Fibroblast of skin of back (primary cell): ENCODE measurements around the gene IL22RA2.
A peak's percentile ranks its signal among the peaks of the same experiment; 100 is the strongest.

Experiments used
- DNase-seq: peaks from one replicate; pipeline ENCODE4 v3.0.0-alpha.2; 2013

Gene IL22RA2

GRCh38 chr6:137197684-137198645 is 24.5 kb upstream of the IL22RA2 start:
- no peak for DNase-seq

DNA sequence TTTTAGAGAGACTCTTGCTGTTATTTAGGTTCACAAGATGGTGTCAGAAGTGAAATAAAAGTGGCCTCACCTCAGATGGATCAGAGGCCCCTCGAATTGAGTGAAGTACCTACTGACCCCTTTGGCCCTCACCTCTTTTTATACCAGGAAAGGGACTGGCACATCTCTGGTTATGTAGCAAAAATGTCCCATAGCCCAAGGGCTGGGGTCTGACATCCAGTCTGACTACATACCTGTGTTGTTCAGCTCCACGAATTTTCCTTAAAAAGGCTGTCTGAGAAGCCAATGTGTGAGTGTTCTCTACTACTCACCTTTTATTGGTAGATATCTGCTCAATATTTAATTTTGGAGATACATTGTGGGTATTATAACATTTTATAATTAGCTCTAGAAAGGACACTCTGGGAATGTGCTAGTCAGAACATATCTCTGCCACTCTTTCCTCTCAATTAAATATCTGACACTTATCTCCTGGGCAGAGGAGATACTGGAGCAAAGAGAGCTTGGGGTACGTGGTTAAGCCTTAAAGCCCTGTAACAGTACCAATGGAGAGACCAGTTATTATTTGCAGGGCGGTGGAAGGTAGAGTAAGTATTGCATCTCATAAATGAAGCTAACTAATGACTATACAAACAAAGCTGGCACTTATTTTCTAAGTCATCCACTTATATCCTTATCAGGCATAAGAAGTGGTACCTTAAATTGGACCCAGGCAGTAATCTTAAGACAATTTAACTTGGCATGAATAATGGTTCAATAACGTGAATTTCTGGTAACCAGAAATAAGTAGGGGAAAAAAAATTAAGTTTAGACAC is 20.0 kb upstream of the IL22RA2 start:
- DNase-seq: no peak

DNA sequence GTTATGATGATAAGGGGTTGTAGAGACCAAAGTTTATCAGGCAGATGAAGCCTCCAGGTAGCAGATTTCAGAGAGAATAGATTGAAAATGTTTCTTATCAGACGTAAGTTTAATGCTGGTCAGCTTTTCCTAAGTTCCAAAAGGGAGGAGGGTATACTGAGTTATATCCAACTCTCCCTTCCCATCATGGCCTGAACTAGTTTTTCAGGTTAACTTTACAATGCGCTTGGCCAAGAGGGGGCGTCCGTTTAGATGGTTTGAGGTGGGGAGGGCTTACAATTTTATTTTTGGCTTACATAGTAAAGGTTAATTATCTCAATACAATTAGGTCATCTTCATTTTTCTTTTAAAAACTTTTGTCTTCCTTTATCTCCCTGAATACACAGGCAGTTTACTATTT is 19.4 kb upstream of the IL22RA2 start:
- no peak for DNase-seq

GRCh38 chr6:137191670-137192069 is 18.2 kb upstream of the IL22RA2 start:
- no peak for DNase-seq

DNA sequence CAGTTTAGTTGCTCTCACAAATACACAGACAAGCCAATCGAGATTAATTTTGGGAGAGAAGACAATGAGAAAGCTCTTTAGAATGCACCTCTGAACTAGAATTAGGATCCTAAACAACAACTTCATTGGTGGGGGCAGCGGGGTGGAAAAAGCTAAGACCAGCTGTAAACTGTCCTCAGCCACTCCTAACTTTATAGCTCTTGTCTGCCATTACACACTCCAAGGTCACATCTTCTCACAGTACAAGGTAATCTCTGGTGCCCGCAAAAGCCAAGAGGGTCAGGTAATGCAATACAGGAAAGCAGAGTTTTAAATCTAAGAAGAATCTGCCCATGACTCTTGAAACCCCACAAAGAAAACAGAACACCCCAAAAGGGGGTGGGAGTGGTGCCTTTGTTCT is 17.8 kb upstream of the IL22RA2 start:
- no peak for DNase-seq

GRCh38 chr6:137190583-137191094 is 17.2 kb upstream of the IL22RA2 start:
- DNase-seq: no peak

DNA sequence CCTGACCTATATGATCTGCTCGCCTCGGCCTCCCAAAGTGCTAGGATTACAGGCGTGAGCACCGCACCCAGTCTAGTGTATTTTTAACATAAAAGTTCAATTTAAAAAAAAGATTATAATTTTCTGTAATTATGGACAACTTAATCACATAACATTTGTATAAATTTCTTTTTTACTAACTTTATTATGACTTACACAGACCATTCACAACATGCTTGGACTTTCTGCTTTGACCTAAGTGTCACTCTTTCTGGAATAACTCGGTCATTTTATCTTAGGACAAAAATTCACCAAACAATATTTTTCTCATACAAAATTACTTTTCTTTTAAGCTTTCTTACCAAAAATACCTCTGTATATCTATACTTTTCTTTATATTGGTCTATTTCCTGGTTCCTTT is 15.4 kb upstream of the IL22RA2 start:
- peak; percentile 21 for DNase-seq

GRCh38 chr6:137185290-137185689 is 11.8 kb upstream of the IL22RA2 start:
- DNase-seq: no peak

- DNase-seq: no peak
These were observed 9.2 kb upstream of the IL22RA2 start for GRCh38 chr6:137182654-137183073.

- no peak for DNase-seq
These were observed 8.6 kb upstream of the IL22RA2 start for GRCh38 chr6:137181891-137182653.

- no peak for DNase-seq
These were observed 4.2 kb upstream of the IL22RA2 start for GRCh38 chr6:137177611-137178010.

DNA sequence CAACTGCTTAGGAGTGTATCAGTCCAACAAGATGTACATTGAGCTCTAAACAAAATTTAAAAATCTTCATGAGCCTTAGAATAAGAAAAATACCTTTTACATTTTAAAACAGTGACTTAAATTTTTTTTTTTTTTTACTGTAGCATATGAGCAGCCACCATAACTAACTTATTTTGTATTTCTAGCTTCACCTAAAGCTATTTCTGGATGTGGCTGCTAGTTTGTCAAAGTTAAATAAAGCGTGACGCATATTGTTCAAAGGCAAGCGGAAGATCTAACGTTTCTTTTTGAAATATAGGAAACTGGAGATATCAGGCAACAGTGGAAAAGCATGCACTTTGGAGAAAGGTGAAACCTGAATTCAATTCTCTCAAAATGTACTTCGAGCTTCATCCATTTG is 3.3 kb upstream of the IL22RA2 start:
- DNase-seq: no peak

- no peak for DNase-seq
These were observed 2.4 kb upstream of the IL22RA2 start for GRCh38 chr6:137175868-137176245.

DNA sequence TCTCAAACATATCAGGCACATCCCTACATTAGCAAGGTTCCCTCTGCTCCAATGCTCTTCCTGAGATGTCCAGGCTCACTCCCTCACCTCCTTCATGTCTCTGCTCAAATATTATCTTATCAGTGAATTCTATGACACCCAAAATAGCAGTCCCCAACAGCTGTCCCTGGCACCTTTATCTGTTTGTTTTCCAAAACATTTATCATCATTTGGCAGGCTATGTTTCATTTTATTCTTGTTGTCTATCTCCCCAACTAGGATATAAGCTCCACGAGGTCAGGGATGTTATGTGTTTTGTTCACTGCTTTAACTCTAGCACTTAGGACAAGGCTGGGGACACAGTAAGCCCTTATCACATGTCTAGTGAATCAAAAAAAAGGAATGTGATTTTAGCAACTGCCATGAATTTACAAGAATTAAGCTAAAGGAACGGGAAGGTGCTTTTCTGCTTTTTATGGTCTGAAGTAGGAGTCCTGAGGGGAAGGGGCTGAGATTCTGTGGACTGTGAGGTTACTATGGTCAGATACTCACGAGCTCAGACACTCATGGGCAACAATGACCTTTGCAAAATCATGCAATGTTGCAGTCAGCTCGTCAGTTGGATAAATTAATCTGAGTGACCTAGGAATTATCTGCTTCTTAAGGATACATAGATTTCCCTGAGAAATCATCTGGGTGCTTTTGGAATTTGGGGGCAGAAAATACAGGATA is 1.9 kb upstream of the IL22RA2 start:
- no peak for DNase-seq

DNA sequence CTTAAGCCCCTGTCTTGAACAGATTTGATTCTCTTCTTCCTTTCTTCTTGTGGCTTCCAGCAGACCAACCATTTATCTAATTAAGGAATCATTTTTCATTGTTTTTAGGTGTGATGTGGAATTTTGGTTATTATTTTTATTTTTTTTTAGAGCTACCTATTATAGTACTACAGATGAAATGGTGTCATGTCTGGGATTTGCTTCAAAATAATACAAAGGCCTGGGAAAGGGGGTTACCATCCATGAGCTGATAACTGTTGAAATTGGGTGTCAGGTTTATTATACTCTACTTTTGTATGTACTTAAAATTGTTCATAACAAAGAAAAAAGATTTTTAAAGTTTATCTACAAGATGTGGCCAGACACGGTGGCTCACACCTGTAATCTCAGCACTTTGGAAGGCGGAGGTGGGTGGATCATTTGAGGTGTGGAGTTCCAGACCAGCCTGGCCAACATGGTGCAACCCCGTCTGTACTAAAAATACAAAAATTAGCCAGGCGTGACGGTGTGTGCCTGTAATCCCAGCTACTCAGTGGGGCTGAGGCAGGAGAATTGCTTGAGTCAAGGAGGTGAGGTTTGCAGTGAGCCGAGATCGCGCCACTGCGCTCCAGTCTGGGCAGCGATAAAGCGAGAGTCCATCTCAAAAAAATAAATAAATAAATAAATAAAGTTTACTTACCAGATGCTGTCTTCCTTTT is 561 bp downstream of the IL22RA2 start:
- no peak for DNase-seq

DNA sequence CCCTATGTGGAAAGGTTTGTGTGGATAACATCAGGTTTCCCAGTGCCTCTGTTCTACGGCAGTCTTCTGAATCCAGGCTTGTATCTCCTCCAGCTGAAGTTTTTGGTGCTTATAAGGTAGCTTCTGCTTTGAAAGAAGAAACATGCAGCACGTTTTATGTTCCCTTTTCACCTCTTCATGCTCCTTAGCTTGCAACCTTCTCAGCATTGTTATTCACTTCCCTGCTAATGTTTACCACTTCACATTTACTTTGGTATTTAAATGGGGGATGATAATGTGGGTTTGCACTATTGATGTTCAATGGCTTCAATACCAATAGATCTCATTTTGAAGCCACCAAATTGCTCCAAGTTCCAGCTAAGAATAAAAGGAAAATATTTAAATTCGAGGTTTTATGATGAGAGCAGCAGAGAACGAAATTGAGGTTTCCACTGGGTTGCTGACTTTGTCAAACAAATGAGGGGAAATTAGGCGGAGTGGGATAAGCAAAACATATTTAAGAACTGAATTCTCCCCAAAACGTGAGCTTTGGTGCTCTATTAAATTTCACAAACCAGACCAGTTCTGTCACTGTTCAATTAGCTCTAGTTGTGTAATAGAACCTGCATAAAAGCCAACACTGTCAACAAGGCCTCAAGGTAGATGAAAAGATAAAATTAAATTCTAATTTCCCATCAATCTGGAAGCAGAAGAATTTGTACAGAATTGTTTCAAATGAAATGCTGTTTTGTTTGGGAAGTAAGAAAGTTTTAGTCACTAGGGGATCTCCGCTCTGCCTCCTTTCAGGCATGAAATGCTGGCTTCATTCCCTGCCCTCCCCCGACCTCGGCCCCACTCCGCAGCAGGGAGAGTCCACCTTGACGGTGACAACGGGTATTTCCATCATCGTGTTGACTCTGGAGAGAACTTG is 1.4 kb downstream of the IL22RA2 start:
- DNase-seq: no peak

GRCh38 chr6:137171053-137171374 is 2.4 kb downstream of the IL22RA2 start:
- no peak for DNase-seq

DNA sequence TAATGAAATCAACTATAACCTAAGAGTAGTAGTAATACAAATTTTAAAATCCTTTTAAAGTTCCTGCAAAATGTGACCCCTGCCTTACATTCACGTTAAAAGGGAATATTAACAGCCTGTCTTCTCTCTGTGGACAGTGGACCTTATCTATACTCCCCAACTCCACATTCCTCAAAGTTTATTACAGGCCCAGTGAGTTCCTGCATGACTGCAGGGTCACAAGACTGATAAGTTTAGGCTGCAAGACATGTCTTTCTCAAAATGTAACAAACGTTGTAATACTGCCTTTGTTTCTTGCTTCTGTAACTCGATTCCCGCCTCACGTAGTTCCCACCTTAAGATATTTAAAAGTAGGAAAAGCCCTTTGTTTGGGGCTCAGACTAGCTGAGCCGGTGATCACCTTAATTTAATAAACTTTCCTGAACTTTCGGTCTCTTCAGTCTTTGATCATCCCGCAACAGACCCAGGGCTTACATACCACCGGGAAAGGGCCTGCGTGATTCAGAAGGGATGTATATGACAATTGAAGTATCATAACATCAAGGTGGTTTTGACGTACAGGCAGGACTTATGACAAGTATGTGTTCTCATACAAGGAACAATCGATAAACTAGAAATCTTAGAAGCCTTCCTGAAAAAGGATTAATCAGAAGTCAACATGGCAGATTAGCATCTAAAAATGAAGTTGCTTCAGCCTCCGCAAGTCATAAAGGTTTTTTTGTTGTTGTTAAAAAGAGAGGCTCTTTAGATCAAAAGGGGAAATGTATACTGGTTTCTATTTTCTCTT is 3.0 kb downstream of the IL22RA2 start:
- DNase-seq: no peak

GRCh38 chr6:137167702-137168377 is 5.6 kb downstream of the IL22RA2 start:
- no peak for DNase-seq
